KMS-11 (cell line): Measurements from ENCODE around the gene ZNF595.
"Not testable (repeated sequence)": the region's sequence is repeated elsewhere in the genome, so short reads cannot be mapped to it uniquely, and the experiment has no call there.

Experiments
- H2AFZ ChIP-seq: fragments of 200-600 bp; sonication (generic); 2 replicates; pipeline ENCODE4 v1.6.1; 2016; ENCODE audit warnings: antibody characterized with exemption, mixed run types, low read depth
- H3K27ac ChIP-seq: fragments of 200-600 bp; sonication (generic); 2 replicates; pipeline ENCODE4 v1.6.1; 2016; ENCODE audit warnings: mild to moderate bottlenecking, mixed run types
- H3K27me3 ChIP-seq: fragments of 200-600 bp; sonication (generic); 2 replicates; pipeline ENCODE4 v1.6.1; 2017; ENCODE audit warnings: mild to moderate bottlenecking, low read depth, mixed run types, moderate library complexity; ENCODE audit not compliant: insufficient read depth
- H3K36me3 ChIP-seq: fragments of 200-600 bp; sonication (generic); 2 replicates; pipeline ENCODE4 v1.6.1; 2017; ENCODE audit warnings: mild to moderate bottlenecking, mixed run types; ENCODE audit not compliant: insufficient read depth
- H3K4me1 ChIP-seq: fragments of 200-600 bp; sonication (generic); 2 replicates; pipeline ENCODE4 v1.6.1; 2016; ENCODE audit warnings: mild to moderate bottlenecking, low read depth, mixed run types; ENCODE audit not compliant: poor library complexity, severe bottlenecking
- H3K4me2 ChIP-seq: fragments of 200-600 bp; sonication (generic); 2 replicates; pipeline ENCODE4 v1.7.0; 2016; ENCODE audit warnings: mild to moderate bottlenecking, mixed run types
- H3K4me3 ChIP-seq: fragments of 200-600 bp; sonication (generic); IDR thresholded peaks from 2 replicates; pipeline ENCODE4 v1.6.1; 2017; ENCODE audit warnings: low read depth, low read length, mixed read lengths; ENCODE audit not compliant: insufficient read depth
- H3K79me2 ChIP-seq: fragments of 200-600 bp; sonication (generic); 2 replicates; pipeline ENCODE4 v1.6.1; 2016; ENCODE audit warnings: low read depth, mixed run types; ENCODE audit not compliant: insufficient read depth
- H3K9ac ChIP-seq: fragments of 200-600 bp; sonication (generic); 2 replicates; pipeline ENCODE4 v1.6.1; 2016; ENCODE audit warnings: mild to moderate bottlenecking, mixed run types
- H4K20me1 ChIP-seq: fragments of 200-600 bp; sonication (generic); 2 replicates; pipeline ENCODE4 v1.6.1; 2016; ENCODE audit warnings: mild to moderate bottlenecking, mixed run types; ENCODE audit not compliant: insufficient read depth
- TF ChIP-seq, protein P1 (sequence below): fragments of 200-600 bp; sonication (generic); conservative IDR thresholded peaks from 2 replicates; pipeline ENCODE4 v1.6.1; 2017; ENCODE audit warnings: low read depth, mild to moderate bottlenecking, antibody characterized with exemption, low read length, moderate library complexity, mixed read lengths

ZNF595 gene

DNA sequence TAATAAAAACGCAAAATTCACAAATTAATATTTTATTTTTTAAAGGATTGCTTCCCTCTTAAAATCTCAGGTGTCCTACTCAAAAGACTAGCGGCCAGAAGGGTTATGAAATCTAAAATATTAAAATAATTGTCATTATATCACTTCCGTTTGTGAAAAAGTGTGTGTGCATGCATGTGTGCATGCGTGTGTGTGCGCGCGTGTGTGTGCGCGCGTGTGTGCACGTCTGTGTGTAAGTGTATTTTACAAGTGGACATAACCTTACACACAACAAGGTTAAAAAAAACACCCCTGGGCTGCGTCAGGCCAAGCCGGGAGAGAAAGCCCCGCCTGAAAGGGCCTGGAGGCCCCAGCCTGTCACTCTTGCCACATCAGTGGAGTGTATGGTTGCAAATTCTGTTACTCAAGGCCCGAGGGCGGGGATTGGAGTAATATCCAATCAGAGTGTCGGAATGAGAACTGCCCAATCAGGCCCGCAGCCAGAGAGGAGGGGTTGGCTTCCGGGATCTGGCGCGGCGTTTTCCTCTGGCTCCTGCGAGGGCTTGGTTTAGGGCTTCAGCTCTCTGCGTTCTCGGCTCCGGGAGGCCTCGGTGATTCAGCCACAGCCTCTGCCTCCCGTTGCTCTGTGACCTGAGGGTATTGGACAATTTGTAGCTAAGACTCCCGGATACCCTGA is at the start of gene ZNF595:
Gene ZNF595 (plus strand): TSS at position 518 of the 676 bp plus-strand sequence. CDS start 168 bp downstream, outside the sequence.
- not testable (repeated sequence) for H3K4me3 ChIP-seq, H3K27ac ChIP-seq, H3K9ac ChIP-seq

DNA sequence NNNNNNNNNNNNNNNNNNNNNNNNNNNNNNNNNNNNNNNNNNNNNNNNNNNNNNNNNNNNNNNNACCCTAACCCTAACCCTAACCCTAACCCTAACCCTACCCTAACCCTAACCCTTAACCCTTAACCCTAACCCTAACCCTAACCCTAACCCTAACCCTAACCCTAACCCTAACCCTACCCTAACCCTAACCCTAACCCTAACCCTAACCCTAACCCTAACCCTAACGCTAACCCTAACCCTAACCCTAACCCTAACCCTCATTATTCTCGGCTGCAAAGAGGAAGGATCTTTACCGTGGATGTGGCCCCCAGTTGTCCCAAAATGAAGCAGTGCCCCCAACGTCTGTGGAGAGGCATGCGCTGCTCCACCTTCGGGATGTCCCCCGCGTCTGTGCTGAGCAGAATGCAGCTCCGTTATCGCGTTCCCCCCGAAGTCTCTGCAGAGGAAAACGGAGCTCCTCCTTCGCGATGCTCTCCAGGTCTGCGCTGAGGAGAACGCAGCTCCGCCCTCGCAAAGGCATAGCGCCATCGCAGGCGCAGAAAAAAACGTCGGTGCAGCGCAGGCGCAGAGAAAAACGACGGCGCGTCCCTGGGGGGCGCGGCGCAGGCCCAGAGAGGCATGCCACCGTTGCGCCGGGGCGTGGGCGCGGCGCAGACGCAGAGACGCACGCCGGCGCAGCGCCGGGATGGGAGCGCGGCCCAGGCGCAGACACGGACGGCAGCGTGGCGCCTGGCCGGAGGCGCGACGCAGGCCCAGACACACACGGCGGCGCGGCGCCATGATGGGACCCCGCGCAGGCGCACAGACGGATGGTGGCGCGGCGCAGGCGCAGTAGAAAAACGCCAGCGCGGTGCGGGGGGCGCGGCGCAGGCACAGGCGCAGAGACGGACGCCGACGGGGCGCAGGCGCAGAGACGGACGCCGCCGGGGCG is 42.9 kb upstream of the ZNF595 start:
- H4K20me1 ChIP-seq, H3K9ac ChIP-seq, H3K4me2 ChIP-seq, H3K27ac ChIP-seq, H3K36me3 ChIP-seq, H3K79me2 ChIP-seq, H3K4me1 ChIP-seq, H2AFZ ChIP-seq, H3K4me3 ChIP-seq, H3K27me3 ChIP-seq: not testable (repeated sequence)

More for the DNA sequence above, at the start of gene ZNF595:
- not testable (repeated sequence) for H3K36me3 ChIP-seq, H2AFZ ChIP-seq, H3K4me2 ChIP-seq, H3K79me2 ChIP-seq, H3K27me3 ChIP-seq, H4K20me1 ChIP-seq, H3K4me1 ChIP-seq

DNA sequence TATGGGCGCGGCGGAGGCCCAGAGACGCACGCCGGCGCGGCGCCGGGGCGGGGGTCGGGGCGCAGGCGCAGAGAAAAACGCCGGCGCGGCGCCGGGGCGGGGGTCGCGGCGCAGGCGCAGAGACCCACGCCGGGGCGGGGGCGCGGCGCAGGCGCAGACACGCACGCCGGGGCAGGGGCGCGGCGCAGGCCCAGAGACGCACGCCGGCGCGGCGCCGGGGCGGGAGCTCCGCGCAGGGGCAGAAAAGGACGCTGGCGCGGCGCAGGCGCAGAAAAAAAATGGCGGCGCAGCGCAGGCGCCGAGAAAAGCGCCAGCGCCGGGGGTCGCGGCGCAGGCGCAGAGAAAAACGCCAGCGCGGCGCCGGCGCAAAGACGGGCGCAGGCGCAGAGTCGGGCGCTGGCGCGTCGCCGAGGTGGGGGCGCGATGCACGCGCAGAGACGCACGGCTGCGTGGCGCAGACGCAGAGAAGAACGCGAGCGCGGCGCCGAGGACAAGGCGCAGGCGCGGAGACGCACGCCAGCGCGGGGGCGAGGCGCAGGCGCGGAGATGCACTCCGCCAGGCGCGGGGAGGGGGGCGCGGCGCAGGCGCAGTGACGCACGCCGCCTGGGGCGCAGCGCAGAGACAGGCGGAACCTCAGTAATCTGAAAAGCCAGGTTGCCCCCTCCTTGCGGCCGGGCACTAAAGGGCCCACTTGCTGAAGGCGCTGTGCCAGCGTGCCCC is 41.9 kb upstream of the ZNF595 start:
- not testable (repeated sequence) for H2AFZ ChIP-seq, H3K4me1 ChIP-seq, H3K36me3 ChIP-seq, H3K79me2 ChIP-seq, H3K4me3 ChIP-seq, H3K9ac ChIP-seq, H4K20me1 ChIP-seq, H3K4me2 ChIP-seq, H3K27ac ChIP-seq, H3K27me3 ChIP-seq

DNA sequence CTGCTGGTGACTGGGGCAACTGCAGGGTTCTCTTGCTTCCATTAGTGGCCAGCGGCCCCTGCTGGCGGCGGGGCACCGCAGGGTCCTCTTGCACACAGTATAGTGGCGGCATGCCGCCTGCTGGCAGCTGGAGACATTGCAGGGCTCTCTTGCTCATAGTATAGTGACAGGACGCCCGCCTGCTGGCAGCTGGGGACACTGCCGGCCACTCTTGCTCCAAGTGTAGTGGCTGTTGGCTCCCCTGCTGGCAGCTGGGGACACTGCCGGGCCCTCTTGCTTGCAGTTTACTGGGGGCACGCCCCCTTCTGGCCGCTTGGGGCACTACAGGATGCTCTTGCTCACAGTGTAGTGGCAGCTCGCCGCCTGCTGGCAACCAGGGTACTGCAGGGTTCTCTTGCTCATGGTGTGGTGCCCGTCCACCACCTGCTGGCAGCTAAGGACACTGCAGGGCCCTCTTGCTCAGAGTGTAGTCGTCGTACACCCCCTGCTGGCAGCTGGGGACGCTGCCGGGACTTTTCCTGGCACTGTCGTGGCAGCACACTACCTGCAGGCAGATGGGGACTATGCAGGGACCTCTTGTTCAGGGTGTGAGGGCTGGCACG is 41.2 kb upstream of the ZNF595 start:
- H3K4me1 ChIP-seq, H3K4me2 ChIP-seq, H3K9ac ChIP-seq, H3K4me3 ChIP-seq, H3K79me2 ChIP-seq, H3K27me3 ChIP-seq, H4K20me1 ChIP-seq, H2AFZ ChIP-seq, H3K36me3 ChIP-seq, H3K27ac ChIP-seq: not testable (repeated sequence)
- TF ChIP-seq, protein P1, sequence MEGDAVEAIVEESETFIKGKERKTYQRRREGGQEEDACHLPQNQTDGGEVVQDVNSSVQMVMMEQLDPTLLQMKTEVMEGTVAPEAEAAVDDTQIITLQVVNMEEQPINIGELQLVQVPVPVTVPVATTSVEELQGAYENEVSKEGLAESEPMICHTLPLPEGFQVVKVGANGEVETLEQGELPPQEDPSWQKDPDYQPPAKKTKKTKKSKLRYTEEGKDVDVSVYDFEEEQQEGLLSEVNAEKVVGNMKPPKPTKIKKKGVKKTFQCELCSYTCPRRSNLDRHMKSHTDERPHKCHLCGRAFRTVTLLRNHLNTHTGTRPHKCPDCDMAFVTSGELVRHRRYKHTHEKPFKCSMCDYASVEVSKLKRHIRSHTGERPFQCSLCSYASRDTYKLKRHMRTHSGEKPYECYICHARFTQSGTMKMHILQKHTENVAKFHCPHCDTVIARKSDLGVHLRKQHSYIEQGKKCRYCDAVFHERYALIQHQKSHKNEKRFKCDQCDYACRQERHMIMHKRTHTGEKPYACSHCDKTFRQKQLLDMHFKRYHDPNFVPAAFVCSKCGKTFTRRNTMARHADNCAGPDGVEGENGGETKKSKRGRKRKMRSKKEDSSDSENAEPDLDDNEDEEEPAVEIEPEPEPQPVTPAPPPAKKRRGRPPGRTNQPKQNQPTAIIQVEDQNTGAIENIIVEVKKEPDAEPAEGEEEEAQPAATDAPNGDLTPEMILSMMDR = peak; percentile 24; the same call in 1 of the 2 replicates

DNA sequence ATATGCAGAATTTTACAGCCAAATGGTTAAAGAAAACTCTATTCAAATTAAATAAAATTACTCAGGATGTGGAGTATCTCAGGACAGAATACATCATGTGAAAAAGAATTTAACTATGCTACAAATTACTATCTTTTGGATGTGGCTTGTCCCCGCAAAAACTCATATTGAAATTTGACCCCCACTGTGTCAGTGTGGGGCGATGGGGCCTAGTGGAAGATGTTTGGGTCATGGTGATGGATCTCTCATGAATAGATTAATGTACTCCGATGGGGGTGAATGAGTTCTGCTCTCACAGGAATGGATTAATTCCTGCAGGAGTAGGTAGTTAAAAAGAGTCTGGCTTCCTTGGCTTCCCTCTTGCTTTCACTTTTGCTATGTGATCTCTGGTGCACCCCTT is 35.0 kb upstream of the ZNF595 start:
- not testable (repeated sequence) for H2AFZ ChIP-seq, H3K4me3 ChIP-seq, H3K4me2 ChIP-seq, H3K79me2 ChIP-seq, H3K27ac ChIP-seq, H3K27me3 ChIP-seq, H4K20me1 ChIP-seq, H3K4me1 ChIP-seq, H3K36me3 ChIP-seq, H3K9ac ChIP-seq

DNA sequence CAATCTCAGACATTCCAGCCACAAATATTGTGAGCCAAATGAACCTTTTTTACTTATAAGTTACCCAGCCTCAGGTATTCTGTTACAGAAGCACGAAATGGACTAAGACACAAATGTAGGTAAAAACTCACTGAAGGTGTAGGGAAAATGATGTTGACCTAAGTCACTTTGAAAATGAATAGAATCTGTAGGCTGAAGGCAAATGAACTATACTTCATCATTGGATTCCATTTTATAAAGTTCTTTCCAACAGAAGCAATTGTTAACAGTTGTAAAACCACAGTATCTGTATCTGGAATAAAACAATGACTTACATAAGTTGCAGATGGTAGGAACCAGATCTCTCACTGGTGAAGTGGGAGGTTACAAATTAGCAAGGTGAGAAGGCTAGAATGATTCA is 34.5 kb upstream of the ZNF595 start:
- H3K27me3 ChIP-seq, H4K20me1 ChIP-seq, H2AFZ ChIP-seq, H3K79me2 ChIP-seq, H3K4me2 ChIP-seq, H3K9ac ChIP-seq, H3K36me3 ChIP-seq, H3K27ac ChIP-seq, H3K4me3 ChIP-seq, H3K4me1 ChIP-seq: not testable (repeated sequence)

DNA sequence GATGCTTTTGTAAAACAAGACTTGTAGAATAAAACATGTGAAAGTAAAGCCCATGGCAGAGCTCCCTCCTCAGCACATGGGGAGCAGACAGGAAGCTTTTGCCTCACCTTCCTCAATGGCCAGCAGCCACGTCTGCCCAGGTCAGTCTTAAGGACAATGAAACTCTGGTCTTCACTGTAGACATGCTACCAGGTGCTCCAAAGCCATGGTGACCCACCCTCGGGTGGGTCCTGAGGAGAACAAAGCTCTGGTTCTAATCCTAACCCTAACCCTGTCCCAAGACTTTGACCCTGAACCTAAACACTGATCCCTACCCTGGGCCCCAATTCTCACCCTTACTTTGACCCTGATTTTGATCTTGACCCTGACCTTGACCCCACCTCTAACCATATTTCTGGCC is 30.2 kb upstream of the ZNF595 start:
- H3K36me3 ChIP-seq, H4K20me1 ChIP-seq, H3K27me3 ChIP-seq, H3K27ac ChIP-seq, H3K4me2 ChIP-seq, H2AFZ ChIP-seq, H3K4me3 ChIP-seq, H3K9ac ChIP-seq, H3K4me1 ChIP-seq, H3K79me2 ChIP-seq: not testable (repeated sequence)

DNA sequence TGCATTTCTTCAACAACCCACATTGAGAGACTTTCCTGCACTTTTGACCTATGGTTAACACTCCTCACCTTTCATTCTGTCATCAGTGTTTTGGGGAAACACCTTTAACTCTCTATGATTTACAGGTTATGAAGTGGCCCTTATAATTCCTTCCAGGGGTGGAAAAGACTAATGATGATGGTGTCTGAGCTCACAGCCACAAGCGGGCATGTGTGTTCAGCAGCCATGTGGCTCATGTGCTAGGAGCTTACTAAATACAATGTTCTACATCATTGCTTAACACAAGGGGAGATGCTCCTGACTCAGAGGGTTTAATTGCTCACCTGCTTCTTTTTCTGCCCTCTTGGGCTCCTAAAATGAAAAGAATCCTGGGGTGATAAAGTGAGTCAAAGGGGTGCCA is 28.8 kb upstream of the ZNF595 start:
- H3K27ac ChIP-seq, H3K36me3 ChIP-seq, H3K4me2 ChIP-seq, H3K9ac ChIP-seq, H2AFZ ChIP-seq, H4K20me1 ChIP-seq, H3K4me1 ChIP-seq, H3K4me3 ChIP-seq, H3K79me2 ChIP-seq, H3K27me3 ChIP-seq: not testable (repeated sequence)

DNA sequence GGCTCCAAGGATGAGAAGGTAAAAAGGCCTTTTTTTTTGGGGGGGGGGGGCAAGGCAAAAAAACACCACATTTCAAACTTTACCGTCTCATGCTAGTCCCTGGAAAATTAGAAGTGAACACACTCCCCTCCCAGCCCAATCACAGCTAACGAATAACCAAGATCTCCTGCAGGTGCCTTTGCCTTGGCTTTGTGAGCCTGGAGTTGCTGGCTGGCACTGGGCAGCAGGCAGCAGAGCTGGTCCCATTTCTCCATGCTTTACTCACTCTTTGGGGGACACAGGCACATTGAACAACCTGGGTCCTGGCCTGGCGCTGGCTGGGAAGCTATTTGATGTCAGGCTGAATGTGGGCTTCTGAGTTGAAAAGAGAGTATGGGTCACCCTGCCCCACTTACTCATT is 25.6 kb upstream of the ZNF595 start:
- not testable (repeated sequence) for H3K27ac ChIP-seq, H3K9ac ChIP-seq, H2AFZ ChIP-seq, H3K4me1 ChIP-seq, H3K27me3 ChIP-seq, H3K4me2 ChIP-seq, H4K20me1 ChIP-seq, H3K4me3 ChIP-seq, H3K36me3 ChIP-seq, H3K79me2 ChIP-seq
